Omental fat pad (tissue), 4 donors: ENCODE results near the gene CHIA. TPM values are rescaled to one million over a fixed set of nuclear protein-coding genes. Genes with fewer than 3 reads are reported as not detected.
A peak's percentile ranks its signal among the peaks of the same experiment; 100 is the strongest.

Source experiments
- ATAC-seq: fragments of 150-250 bp; one replicate; pipeline ENCODE4 v1.9.1; 2016; ENCODE audit warnings: mild to moderate bottlenecking, moderate library complexity; ENCODE audit not compliant: low FRiP score
- DNase-seq: peaks from one replicate; pipeline ENCODE4 v3.0.0-alpha.2; 2019; ENCODE audit warnings: low spot score
- total RNA-seq, 4 donors: library from RNA; depleted of rRNA; stranded (reverse); fragments of >200 nt; gene quantifications; one replicate each; pipeline ENCODE4 v1.1.0, GENCODE V29; 2016
- TF ChIP-seq, protein P1 (sequence below), 3 donors: fragments of 450-650 bp; IDR thresholded peaks; one replicate each; pipeline ENCODE4 v1.5.1; 2016 to 2017; ENCODE audit warnings: antibody characterized with exemption in 3 of 3, mild to moderate bottlenecking in 3 of 3, moderate library complexity in 2 of 3

Gene CHIA
- total RNA-seq, 4 donors from 2014 or later: 3.5 TPM; not detected in 3

GRCh38 chr1:111272081-111272480 lies 18.6 kb upstream of the CHIA start:
- ATAC-seq (no peak), DNase-seq (no peak)

GRCh38 chr1:111274653-111275052 lies 16.0 kb upstream of the CHIA start:
- TF ChIP-seq, protein P1, sequence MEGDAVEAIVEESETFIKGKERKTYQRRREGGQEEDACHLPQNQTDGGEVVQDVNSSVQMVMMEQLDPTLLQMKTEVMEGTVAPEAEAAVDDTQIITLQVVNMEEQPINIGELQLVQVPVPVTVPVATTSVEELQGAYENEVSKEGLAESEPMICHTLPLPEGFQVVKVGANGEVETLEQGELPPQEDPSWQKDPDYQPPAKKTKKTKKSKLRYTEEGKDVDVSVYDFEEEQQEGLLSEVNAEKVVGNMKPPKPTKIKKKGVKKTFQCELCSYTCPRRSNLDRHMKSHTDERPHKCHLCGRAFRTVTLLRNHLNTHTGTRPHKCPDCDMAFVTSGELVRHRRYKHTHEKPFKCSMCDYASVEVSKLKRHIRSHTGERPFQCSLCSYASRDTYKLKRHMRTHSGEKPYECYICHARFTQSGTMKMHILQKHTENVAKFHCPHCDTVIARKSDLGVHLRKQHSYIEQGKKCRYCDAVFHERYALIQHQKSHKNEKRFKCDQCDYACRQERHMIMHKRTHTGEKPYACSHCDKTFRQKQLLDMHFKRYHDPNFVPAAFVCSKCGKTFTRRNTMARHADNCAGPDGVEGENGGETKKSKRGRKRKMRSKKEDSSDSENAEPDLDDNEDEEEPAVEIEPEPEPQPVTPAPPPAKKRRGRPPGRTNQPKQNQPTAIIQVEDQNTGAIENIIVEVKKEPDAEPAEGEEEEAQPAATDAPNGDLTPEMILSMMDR (IDR thresholded peaks at IDR 0.05): no peak
- ATAC-seq: peak; percentile 10
- DNase-seq: no peak

More at GRCh38 chr1:111272081-111272480, 18.6 kb upstream of the CHIA start:
- TF ChIP-seq, protein P1 (IDR thresholded peaks at IDR 0.05): no peak

DNA sequence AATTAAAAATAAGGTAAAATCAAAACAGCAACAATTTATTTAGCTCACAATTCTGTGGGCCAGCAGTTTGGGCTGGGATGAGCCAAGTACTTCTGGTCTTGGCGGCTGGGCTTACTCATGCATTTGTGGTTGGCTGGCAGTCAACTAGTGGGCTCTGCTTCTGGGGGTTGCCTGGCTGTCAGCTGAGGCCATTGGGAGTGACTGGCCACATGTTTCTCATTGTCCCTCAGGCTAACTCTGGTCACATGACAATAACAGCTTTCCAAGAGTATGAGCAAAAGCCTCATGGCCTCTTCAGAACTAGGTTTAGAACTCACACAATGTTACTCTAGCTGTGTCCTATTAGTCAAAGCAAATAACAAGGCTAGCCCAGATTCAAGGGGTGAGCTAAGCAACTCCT lies 15.6 kb upstream of the CHIA start:
- DNase-seq (no peak), ATAC-seq (peak; percentile 57)
- TF ChIP-seq, protein P1 (IDR thresholded peaks at IDR 0.05): no peak

GRCh38 chr1:111275780-111276433 lies 14.7 kb upstream of the CHIA start:
- no peak for ATAC-seq
- no peak for DNase-seq
- TF ChIP-seq, protein P1 (IDR thresholded peaks at IDR 0.05): no peak

DNA sequence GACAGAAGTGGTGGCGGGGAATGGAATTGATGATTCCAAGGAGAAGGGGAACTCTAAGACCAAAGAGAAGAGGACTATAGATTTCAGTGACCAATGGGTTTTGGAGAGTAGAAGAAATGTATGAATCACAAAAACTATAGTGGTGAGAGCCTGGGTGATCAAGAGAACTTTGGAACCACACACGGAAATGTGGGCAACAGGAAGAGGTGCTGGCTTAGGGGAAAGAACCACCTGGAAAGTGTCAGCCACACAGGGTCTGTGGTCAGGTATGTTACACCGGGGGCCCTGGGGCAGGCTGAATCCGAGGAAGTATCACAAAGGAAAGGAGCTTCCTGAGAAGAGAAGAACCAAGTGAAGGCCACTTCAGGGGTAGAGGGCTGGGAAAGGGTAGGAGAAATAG lies 11.5 kb upstream of the CHIA start:
- ATAC-seq (no peak), DNase-seq (no peak)
- TF ChIP-seq, protein P1 (IDR thresholded peaks at IDR 0.05): no peak

DNA sequence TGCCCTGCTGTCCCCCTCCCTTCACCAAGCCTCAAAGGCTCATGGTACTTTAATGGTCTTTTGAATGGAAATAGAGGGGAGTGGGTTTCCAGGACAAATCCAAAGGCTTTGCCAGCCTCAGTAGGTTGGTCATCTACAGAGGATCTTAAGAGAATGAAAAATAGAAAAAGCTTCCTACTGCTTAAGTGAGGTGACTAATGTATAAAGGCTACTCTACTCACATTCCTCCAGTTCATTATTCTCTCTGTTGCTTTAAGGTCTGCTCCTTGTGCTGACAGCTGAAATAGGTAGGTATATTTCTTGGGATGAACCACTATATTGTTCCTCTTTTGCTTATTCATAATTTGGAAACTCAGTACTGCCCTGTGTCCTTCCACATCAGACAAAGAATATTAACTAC lies 10.4 kb upstream of the CHIA start:
- no peak for ATAC-seq
- TF ChIP-seq, protein P1 (IDR thresholded peaks at IDR 0.05): no peak
- DNase-seq: no peak

GRCh38 chr1:111281411-111281810 lies 9.2 kb upstream of the CHIA start:
- DNase-seq: no peak
- ATAC-seq: no peak

More at GRCh38 chr1:111281411-111281810, 9.2 kb upstream of the CHIA start:
- TF ChIP-seq, protein P1 (IDR thresholded peaks at IDR 0.05): no peak
